ENCODE data around the gene BCL6B. TPM values are rescaled to one million over a fixed set of nuclear protein-coding genes. Genes with fewer than 3 reads are reported as not detected.

The BCL6B gene
- total and polyA plus RNA-seq, 2 donors from 2014 or later: 4.4 to 33.3 TPM

DNA sequence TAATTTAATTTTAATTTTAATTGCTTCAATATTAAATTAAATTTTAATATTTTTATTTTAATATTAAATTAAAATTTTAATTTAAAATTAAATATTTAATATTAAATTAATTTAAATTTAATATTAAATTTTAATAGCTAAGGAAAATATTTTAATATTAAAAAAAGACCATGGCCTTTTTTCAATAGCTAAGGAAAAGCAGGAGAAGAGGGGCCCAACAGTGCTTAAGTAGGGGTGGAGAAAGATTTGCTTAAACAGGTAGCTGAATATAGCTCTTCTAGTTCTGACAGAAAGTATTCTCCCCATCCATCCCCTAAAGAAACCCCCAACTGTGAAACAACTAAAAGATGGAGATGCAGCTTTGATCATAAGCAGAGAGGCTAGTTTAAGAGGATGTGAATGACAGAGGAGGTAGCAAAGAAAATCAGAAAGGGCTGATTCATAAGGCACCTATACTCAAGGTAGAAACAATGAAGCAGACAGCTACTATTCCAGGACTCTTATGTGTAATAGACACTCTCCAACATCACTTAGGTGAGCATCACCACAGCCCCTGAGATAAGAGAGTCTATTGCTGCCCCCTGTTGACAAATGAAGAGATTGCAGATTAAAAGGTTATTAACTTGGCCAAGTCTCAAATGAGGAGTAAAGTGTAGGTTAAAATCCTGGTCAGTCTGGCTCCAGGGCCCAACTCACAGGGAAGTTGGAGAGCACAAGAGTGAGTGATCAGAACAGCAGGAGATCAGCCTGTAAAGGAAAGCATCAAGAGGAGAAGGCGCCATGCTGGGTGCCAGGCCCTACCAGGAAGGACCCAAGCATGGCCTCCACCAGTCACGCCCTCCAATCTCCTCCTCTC is 18.2 kb upstream of the BCL6B start:
- no peak overlapping the region for H3K27ac ChIP-seq (ENCODE audit: low read depth in 2 of 2, low read length in 2 of 2)
- TF ChIP-seq, protein P1, sequence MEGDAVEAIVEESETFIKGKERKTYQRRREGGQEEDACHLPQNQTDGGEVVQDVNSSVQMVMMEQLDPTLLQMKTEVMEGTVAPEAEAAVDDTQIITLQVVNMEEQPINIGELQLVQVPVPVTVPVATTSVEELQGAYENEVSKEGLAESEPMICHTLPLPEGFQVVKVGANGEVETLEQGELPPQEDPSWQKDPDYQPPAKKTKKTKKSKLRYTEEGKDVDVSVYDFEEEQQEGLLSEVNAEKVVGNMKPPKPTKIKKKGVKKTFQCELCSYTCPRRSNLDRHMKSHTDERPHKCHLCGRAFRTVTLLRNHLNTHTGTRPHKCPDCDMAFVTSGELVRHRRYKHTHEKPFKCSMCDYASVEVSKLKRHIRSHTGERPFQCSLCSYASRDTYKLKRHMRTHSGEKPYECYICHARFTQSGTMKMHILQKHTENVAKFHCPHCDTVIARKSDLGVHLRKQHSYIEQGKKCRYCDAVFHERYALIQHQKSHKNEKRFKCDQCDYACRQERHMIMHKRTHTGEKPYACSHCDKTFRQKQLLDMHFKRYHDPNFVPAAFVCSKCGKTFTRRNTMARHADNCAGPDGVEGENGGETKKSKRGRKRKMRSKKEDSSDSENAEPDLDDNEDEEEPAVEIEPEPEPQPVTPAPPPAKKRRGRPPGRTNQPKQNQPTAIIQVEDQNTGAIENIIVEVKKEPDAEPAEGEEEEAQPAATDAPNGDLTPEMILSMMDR (IDR thresholded peaks at IDR 0.05; ENCODE audit: borderline replicate concordance, extremely low read depth, insufficient read depth): peak; percentile 70
- intact Hi-C loops (cut with DNase I): loop anchor here (5.0 to 10.0 kb wide), 2 partner anchors 87 to 330 kb away; no protein-coding TSS in a partner anchor
- H3K4me1 ChIP-seq (ENCODE audit: control insufficient read depth in 2 of 3, insufficient read depth in 2 of 3, low read depth in 1 of 3, low read length in 3 of 3): peaks cover 0 to 3% (median 0%) of the 10 kb centered on the region in 3 donors
- H3K9ac ChIP-seq (ENCODE audit: low read length in 3 of 3): no peak overlapping the region
- no peaks in the 10 kb centered on the region for H3K9me3 ChIP-seq (ENCODE audit: control insufficient read depth in 2 of 3, insufficient read depth in 1 of 3, low read length in 3 of 3)
- no peaks in the 10 kb centered on the region for H3K27me3 ChIP-seq (ENCODE audit: control insufficient read depth, insufficient read depth, low read length)
- peaks cover 0 to 19% (median 16%) of the 10 kb centered on the region in 3 donors for H3K36me3 ChIP-seq (ENCODE audit: control insufficient read depth in 2 of 3, insufficient read depth in 3 of 3, low read length in 3 of 3)
- DNase-seq (peak in 3 of 5 donors; percentile 24 to 88 (median 83)), FAIRE-seq (peak; percentile 86)
- no peak overlapping the region for H3K4me3 ChIP-seq (ENCODE audit: low read length in 3 of 3)

DNA sequence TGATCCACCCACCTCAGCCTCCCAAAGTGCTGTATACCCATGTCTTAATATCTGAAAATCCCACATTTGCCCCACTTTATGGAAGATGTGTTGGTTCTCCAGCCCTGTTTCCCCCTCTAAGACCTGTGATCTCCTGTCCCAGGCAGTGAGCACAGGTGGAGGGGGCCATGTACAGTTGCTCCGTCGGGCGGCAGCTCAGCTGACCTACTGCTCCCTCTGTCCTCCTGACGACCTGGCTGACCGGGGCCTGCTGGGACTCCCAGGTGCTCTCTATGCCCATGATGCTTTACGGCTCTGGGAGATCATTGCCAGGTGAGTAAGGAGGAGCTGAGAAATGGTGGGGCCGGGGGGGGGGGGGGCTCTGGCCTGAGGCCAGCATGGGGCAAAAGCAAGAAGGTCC is 17.1 kb upstream of the BCL6B start:
- DNase-seq (peak in 1 of 5 donors; percentile 53), FAIRE-seq (no peak)
- H3K9ac ChIP-seq (ENCODE audit: low read length in 3 of 3): no peak overlapping the region
- TF ChIP-seq, protein P1 (IDR thresholded peaks at IDR 0.05; ENCODE audit: borderline replicate concordance, extremely low read depth, insufficient read depth): no peak
- intact Hi-C loops (cut with DNase I): loop anchor here (5.0 to 10.0 kb wide), 2 partner anchors 88 to 331 kb away; no protein-coding TSS in a partner anchor
- peaks cover 0 to 17% (median 15%) of the 10 kb centered on the region in 3 donors for H3K36me3 ChIP-seq (ENCODE audit: control insufficient read depth in 2 of 3, insufficient read depth in 3 of 3, low read length in 3 of 3)
- H3K27me3 ChIP-seq (ENCODE audit: control insufficient read depth, insufficient read depth, low read length): no peaks in the 10 kb centered on the region
- H3K9me3 ChIP-seq (ENCODE audit: control insufficient read depth in 2 of 3, insufficient read depth in 1 of 3, low read length in 3 of 3): no peaks in the 10 kb centered on the region
- H3K27ac ChIP-seq (ENCODE audit: low read depth in 2 of 2, low read length in 2 of 2): no peak overlapping the region
- H3K4me1 ChIP-seq (ENCODE audit: control insufficient read depth in 2 of 3, insufficient read depth in 2 of 3, low read depth in 1 of 3, low read length in 3 of 3): peaks cover 0 to 11% (median 8%) of the 10 kb centered on the region in 3 donors
- H3K4me3 ChIP-seq (ENCODE audit: low read length in 3 of 3): no peak overlapping the region

DNA sequence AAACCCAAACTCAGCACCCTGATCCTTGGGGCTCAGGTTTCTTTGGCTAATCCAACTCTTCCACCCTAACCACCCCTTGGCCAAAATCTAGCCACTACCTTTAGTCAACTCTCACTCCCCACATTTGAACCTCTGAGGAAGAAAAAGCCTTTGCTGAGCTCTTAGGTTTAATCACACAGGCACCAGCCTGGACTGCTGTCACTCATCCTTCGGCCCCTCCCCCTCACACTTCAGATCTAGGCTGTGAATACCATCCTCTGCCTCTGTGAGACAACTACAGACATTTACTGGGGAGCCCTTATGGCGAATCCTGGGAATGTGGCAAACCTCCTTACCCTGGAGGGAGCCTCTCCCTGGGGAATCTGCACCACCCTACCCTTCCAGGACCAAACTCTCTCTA is 15.7 kb upstream of the BCL6B start:
- H3K4me3 ChIP-seq (ENCODE audit: low read length in 3 of 3): no peak overlapping the region
- H3K9ac ChIP-seq (ENCODE audit: low read length in 3 of 3): no peak overlapping the region
- no peaks in the 10 kb centered on the region for H3K9me3 ChIP-seq (ENCODE audit: control insufficient read depth in 2 of 3, insufficient read depth in 1 of 3, low read length in 3 of 3)
- H3K4me1 ChIP-seq (ENCODE audit: control insufficient read depth in 2 of 3, insufficient read depth in 2 of 3, low read depth in 1 of 3, low read length in 3 of 3): peaks cover 0 to 16% (median 8%) of the 10 kb centered on the region in 3 donors
- no peaks in the 10 kb centered on the region for H3K27me3 ChIP-seq (ENCODE audit: control insufficient read depth, insufficient read depth, low read length)
- FAIRE-seq (no peak), DNase-seq (no peak)
- intact Hi-C loops (cut with DNase I): loop anchor here (5.0 to 10.0 kb wide), 2 partner anchors 90 to 332 kb away; no protein-coding TSS in a partner anchor
- TF ChIP-seq, protein P1 (IDR thresholded peaks at IDR 0.05; ENCODE audit: borderline replicate concordance, extremely low read depth, insufficient read depth): no peak
- H3K27ac ChIP-seq (ENCODE audit: low read depth in 2 of 2, low read length in 2 of 2): no peak overlapping the region
- peaks cover 0 to 8% (median 3%) of the 10 kb centered on the region in 3 donors for H3K36me3 ChIP-seq (ENCODE audit: control insufficient read depth in 2 of 3, insufficient read depth in 3 of 3, low read length in 3 of 3)

Data from kidney (tissue), 14 donors.